AG04450 (cell line): Measurements from ENCODE around the gene SYTL2. TPM values are rescaled to one million over a fixed set of nuclear protein-coding genes. Genes with fewer than 3 reads are reported as not detected.

Experiments used
- CTCF ChIA-PET: fragments of 300-600, 350-600 bp; formaldehyde crosslinking; extraction: SDS; loops from one replicate; lab custom pipeline; 2022; ENCODE audit warnings: antibody characterized with exemption, inconsistent platforms; lab: Charles Lee
- POLR2A ChIA-PET: fragments of 350-600 bp; formaldehyde crosslinking; extraction: SDS; loops from one replicate; lab custom pipeline; 2021; ENCODE audit warnings: antibody characterized with exemption, inconsistent platforms; lab: Yijun Ruan, JAX
- DNase-seq: peaks from one replicate; pipeline ENCODE4 v3.0.0-alpha.2; 2011; ENCODE audit warnings: low read depth, low spot score
- H3K27ac ChIP-seq: one replicate; pipeline ENCODE4 v1.5.1; 2012; ENCODE audit warnings: low read depth, low read length, control low read depth
- H3K27me3 ChIP-seq: one replicate; pipeline ENCODE4 v1.6.0; 2012; ENCODE audit warnings: low read length; ENCODE audit not compliant: control insufficient read depth, insufficient read depth
- H3K4me3 ChIP-seq: 2 replicates; pipeline ENCODE4 v1.5.1; 2011; ENCODE audit warnings: mild to moderate bottlenecking, low read depth, low read length, control low read depth
- H3K9me3 ChIP-seq: 2 replicates; pipeline ENCODE4 v1.5.1; 2012; ENCODE audit warnings: low read length; ENCODE audit not compliant: control insufficient read depth, insufficient read depth
- CTCF ChIP-seq: IDR thresholded peaks from 2 replicates; pipeline ENCODE4 v1.5.1; 2011; ENCODE audit warnings: low read depth, low read length, control low read depth, inconsistent platforms
- polyA plus RNA-seq: library from polyadenylated mRNA; depleted of rRNA; stranded (reverse); fragments of >200 nt; gene quantifications from 2 replicates; pipeline ENCODE4 v1.2.3, GENCODE V29; 2011

The SYTL2 gene
- polyA plus RNA-seq, 1 experiment: 169 TPM

GRCh38 chr11:85663753-85664614 lies 147.0 kb downstream of the SYTL2 start:
- no peak for DNase-seq
- peak; percentile 35; the same call in 1 of the 2 replicates for TF ChIP-seq CTCF
- H3K27ac ChIP-seq: peak overlapping the region; percentile 97
- ChIA-PET POLR2A (interaction anchor here (0.5 to 4.3 kb wide), 5 partner anchors 15 to 153 kb away, joined by 3 to 43 read pairs (median 7); partner anchors contain the start of genes CCDC89 and TMEM126A), CTCF (interaction anchor here (0.7 to 1.3 kb wide), 4 partner anchors 21 to 883 kb away, joined by 3 to 5 read pairs (median 3); no protein-coding TSS in a partner anchor)
- peak overlapping the region; percentile 91 for H3K4me3 ChIP-seq
- no peaks in the 10 kb centered on the region for H3K27me3 ChIP-seq
- peaks cover 2% of the 10 kb centered on the region; the same call in 1 of the 2 replicates for H3K9me3 ChIP-seq

- no peak for DNase-seq
- POLR2A ChIA-PET: interaction anchor here (0.6 to 4.3 kb wide), 4 partner anchors 15 to 665 kb away, joined by 3 to 43 read pairs (median 13); partner anchors contain the start of genes CCDC89 and TMEM126A
These were observed 147.7 kb downstream of the SYTL2 start for GRCh38 chr11:85663080-85663752.

GRCh38 chr11:85661972-85662664 lies 148.8 kb downstream of the SYTL2 start:
- ChIA-PET POLR2A (interaction anchor here (0.7 to 4.3 kb wide), 3 partner anchors 13 to 497 kb away, joined by 3 to 43 read pairs (median 19); partner anchors contain the start of genes CCDC89 and TMEM126A), CTCF (interaction anchor here (0.5 kb wide), 1 partner anchor 79 kb away, joined by 3 read pairs; no protein-coding TSS in a partner anchor)
- TF ChIP-seq CTCF: no peak
- no peak overlapping the region for H3K27ac ChIP-seq
- no peaks in the 10 kb centered on the region for H3K27me3 ChIP-seq
- DNase-seq: no peak
- H3K4me3 ChIP-seq: peak overlapping the region; percentile 91
- peaks cover 2% of the 10 kb centered on the region; the same call in 1 of the 2 replicates for H3K9me3 ChIP-seq

More at GRCh38 chr11:85663080-85663752, 147.7 kb downstream of the SYTL2 start:
- Histone ChIP-seq H3K27me3 (no peaks in the 10 kb centered on the region), H3K9me3 (peaks cover 2% of the 10 kb centered on the region; the same call in 1 of the 2 replicates), H3K27ac (no peak overlapping the region), H3K4me3 (peak overlapping the region; percentile 91)
- CTCF ChIA-PET: interaction anchor here (0.9 kb wide), 1 partner anchor 67 kb away, joined by 3 read pairs; no protein-coding TSS in a partner anchor
- TF ChIP-seq CTCF: no peak

- ChIA-PET CTCF (interaction anchor here (1.6 kb wide), 1 partner anchor 8 kb away, joined by 4 read pairs; no protein-coding TSS in a partner anchor), POLR2A (no interaction called here)
- H3K4me3 ChIP-seq: no peak overlapping the region
These were observed 152.8 kb downstream of the SYTL2 start for GRCh38 chr11:85658180-85658579.

More at GRCh38 chr11:85658180-85658579, 152.8 kb downstream of the SYTL2 start:
- TF ChIP-seq CTCF: no peak
- no peaks in the 10 kb centered on the region for H3K27me3 ChIP-seq
- H3K9me3 ChIP-seq: no peaks in the 10 kb centered on the region
- no peak overlapping the region for H3K27ac ChIP-seq
- DNase-seq: no peak
